GM13976 (cell line): ENCODE results near the gene ERC1.

Source experiments
- DNase-seq: peaks from one replicate; pipeline ENCODE4 v3.0.0; 2012; ENCODE audit warnings: low spot score
- in situ Hi-C: fragments of 300-500 bp; cut with MboI; formaldehyde crosslinking; loops from one replicate; pipeline ENCODE4 v1.12.0; 2022; ENCODE audit warnings: low sequenced_read_pairs, mixed read lengths, inconsistent platforms; ENCODE audit not compliant: unreplicated experiment
- TF ChIP-seq, protein P1 (sequence below): IDR thresholded peaks from 2 replicates; pipeline ENCODE4 v1.5.1; 2012; ENCODE audit warnings: borderline replicate concordance, mild to moderate bottlenecking; ENCODE audit not compliant: insufficient read depth; ENCODE audit errors: extremely low read depth, missing control alignments, control extremely low read depth

Gene ERC1

DNA sequence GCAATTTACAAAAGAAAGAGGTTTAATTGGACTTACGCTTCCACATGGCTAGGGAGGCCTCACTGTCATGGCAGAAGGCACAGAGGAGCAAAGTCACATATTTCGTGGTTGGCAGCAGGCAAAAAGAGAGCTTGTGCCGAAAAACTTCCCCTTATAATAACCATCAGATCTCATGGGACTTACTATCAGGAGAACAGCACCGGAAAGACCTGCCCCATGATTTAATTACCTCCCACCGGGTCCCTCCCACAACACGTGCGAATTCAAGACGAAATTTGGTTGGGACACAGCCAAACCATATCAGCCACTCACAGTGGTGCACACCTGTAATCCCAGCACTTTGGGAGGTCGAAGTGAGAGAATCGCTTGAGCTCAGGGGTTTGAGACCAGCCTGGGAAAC lies 534.8 kb downstream of the ERC1 start:
- in situ Hi-C loops, result no loop called here
- no peak for DNase-seq
- TF ChIP-seq, protein P1, sequence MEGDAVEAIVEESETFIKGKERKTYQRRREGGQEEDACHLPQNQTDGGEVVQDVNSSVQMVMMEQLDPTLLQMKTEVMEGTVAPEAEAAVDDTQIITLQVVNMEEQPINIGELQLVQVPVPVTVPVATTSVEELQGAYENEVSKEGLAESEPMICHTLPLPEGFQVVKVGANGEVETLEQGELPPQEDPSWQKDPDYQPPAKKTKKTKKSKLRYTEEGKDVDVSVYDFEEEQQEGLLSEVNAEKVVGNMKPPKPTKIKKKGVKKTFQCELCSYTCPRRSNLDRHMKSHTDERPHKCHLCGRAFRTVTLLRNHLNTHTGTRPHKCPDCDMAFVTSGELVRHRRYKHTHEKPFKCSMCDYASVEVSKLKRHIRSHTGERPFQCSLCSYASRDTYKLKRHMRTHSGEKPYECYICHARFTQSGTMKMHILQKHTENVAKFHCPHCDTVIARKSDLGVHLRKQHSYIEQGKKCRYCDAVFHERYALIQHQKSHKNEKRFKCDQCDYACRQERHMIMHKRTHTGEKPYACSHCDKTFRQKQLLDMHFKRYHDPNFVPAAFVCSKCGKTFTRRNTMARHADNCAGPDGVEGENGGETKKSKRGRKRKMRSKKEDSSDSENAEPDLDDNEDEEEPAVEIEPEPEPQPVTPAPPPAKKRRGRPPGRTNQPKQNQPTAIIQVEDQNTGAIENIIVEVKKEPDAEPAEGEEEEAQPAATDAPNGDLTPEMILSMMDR, result no peak

DNA sequence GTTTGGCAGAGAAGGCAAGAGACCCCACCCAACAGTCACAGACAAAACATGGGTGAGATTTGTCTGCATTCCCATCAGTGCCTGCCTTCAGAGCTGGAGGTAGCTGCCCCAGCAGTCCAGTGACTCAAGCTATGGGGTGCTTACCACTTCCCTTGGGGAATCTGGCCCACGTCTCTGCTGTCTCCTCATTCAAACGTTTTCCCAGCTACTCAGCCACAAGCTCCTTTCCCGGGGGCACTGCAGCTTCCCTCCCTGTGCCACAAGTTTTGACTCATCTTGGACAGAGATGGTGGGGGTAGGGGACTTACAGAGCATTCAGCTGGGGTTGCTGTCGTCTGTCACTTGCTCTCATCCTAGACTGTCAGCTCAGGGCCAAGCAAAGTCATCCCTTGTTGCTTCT lies 536.8 kb downstream of the ERC1 start:
- TF ChIP-seq, protein P1, result no peak
- in situ Hi-C loops, result no loop called here
- no peak for DNase-seq

DNA sequence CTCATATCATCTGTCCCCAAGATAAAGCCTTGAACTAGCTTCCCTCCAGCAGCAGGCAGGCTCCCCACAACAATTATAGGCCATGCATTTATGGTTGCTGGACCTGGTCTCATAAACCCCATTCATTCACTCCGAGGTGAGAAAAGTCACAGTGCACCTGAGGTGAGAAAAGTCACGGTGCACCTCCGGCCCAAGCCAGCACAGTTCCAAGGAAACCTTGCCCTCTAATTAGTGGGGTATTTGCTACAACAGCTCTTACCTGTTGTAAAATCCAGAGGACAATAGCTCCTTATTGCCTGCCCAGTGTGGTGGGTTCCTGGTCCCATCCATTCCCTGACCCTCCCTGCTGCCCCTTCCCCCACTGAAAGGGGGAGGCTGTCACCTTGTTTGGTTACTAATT lies 537.8 kb downstream of the ERC1 start:
- in situ Hi-C loops, result no loop called here
- TF ChIP-seq, protein P1, result no peak
- DNase-seq, result no peak

DNA sequence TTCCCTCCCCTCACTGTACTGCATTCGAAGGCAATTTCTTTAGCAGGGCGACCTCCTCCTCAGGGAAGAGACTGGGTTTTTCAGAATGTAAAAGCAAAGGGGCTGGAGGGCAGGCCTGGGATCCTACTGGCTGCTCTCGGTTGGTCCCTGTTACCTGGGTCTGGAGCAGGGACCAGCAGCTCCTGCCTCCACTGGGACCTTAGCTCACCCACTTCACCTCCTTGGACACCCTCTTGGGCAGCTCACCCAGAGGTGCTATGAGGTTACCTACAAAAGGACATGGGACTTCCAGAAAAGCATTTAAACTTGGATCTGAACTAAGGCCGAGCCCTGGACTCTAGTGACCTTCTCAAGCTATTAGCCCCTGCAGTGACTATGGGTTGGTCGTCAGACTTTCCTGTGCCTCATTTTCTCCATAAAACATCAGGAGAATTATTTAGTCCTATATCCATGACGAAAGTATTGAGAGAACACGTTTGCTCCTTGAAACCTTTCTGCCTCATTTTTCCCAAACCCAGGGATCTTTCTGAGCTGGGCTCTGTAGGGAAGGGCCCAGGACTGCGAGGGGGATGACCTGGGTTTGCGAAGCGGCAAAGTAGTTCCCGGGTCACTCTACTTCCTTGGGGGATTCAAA lies 538.3 kb downstream of the ERC1 start:
- TF ChIP-seq, protein P1, result no peak
- in situ Hi-C loops, result no loop called here
- DNase-seq, result no peak

DNA sequence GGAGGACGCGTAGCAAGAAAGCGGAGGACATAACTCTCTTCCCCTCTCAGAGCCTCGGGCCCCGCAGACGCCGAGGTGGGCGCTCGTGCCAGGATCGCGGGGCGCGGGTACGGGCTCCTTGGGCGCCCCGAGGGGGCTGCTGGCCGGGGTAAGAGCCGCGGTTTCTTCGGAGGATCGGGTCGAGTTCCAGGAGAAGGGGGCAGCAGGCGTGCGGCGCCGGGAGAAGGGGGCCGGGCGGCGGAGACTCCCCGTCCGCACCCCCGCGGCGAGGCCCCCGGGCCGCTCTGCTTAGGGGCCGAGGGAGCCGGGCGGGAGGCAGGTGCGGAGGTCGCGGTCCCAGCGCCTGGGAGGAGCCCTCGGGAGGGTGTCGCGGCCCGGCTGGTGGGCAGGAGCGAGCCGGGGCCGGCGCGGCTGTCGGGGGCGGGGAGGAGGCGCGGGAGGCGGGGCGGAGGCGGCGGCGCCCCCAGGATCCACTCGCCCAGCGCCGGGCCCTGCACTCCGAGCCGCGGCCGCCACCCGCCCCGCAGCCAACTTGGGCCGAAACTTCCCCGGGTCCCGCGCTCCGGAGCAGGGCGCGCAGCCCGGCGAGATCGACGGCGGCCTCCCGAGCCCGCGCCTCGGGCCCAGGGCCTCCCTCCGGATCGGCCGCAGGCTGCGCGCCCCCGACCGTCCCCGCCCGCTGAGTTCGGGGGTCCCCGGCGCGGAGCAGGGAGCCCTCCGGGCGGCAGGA lies 539.0 kb downstream of the ERC1 start:
- in situ Hi-C loops, result no loop called here
- TF ChIP-seq, protein P1, result no peak
- DNase-seq, result peak; percentile 64

DNA sequence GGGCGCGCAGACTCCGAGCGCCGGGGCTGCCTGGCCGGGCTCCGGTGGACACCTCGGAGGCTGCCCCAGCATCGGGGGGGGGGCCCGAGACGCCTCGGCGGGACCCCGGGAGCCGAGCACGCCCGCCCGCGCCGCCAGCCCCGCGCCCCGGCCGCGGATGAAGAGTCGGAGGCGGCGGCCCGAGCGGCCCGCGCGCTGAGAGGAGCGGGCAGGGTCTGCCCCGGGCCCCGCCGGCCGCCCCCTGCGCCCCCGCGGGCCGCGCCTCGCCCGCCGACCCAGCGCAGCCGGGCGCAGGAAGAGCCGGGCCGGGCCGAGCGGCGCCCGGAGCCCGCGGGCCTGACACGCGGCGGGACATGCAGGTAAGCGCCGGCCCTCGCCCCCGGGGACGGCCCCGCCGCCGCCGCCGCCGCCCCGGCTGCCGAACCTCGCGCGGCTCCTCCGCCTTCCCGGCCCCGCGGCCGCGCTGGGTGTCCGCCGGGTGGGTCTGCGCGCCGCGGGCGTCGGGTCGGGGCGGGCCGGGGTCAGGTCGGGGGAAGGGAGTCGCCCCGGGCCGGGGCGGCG lies 539.6 kb downstream of the ERC1 start:
- in situ Hi-C loops, result no loop called here
- peak; percentile 59 for DNase-seq
- TF ChIP-seq, protein P1, result no peak
